HG03175 (cell line): Measurements from ENCODE around the gene PLB1.
"Not testable (repeated sequence)": the region's sequence is repeated elsewhere in the genome, so short reads cannot be mapped to it uniquely, and the experiment has no call there.

Source experiments
- ATAC-seq: cut with Tn5 transposase; IDR thresholded peaks from one replicate; pipeline ENCODE4 v1.9.1; 2021; ENCODE audit warnings: mild to moderate bottlenecking, moderate library complexity; ENCODE audit not compliant: unreplicated experiment

PLB1 gene

DNA sequence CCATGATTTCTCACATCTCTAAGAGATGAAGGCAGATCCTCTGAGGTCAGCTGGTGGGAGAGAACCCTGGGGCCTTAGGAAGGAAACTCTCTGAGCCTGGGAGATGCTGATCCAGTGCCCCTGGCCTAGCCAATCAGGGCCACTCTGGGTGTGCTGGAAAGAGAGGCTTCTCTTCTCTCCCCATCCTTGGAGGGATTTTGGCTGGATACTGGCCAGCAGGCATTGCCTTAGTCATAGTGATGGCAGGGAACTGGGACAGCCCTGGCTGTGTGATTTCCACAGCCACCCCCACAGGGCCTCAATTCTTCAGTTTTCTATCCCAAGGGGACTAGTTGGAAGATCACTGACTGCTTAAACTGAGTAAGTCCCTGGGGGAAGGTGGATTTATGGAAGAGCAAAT lies 26.6 kb upstream of the PLB1 start:
- ATAC-seq = no peak

DNA sequence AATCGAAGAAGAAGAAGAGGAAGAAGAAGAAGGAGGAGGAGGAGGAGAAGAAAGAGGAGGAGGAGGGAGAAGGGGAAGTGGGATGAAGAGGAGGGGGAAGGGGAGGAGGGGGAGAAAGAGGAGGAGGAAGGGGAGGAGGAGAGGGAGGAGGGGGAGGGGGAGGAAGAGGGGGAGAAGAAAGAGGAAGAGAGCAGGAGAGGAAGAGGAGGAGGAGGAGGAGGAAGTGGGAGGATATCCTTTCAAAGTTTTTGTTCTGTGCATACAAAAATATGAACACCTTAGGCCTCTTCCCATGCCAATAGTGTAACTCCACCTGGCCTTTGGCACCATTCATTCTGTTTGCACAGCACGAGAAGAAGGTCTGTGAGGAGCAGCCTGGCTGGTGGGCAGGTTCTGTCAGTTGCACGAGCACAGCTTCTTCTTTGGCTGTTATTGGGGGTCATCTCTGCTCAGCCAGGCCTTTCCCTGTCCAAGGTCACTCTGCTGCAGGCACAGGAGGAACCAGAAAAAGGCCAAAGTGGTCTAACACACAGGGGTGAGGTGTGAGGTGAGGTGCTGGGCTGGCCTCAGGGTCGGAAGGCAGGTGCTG lies 25.8 kb upstream of the PLB1 start:
- ATAC-seq = no peak

DNA sequence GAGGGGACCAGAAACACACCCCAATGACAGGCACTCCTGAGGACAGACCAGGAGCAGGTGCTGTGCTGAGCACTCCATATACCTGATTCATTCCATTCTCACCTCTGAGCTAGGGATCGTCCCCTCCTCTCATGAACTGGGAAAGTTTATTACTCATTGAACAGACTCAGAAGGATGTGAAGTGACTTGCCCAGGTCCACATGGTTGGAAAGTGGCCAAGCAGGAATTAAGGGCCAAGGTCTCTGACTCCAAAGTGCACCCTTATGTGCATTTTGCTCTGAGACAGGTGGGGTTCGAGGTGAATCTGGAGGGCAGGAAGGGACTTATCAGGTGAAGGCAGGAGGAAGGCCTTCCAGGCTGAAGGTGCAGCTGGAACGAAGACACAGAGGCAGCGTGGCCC lies 25.1 kb upstream of the PLB1 start:
- ATAC-seq = no peak

DNA sequence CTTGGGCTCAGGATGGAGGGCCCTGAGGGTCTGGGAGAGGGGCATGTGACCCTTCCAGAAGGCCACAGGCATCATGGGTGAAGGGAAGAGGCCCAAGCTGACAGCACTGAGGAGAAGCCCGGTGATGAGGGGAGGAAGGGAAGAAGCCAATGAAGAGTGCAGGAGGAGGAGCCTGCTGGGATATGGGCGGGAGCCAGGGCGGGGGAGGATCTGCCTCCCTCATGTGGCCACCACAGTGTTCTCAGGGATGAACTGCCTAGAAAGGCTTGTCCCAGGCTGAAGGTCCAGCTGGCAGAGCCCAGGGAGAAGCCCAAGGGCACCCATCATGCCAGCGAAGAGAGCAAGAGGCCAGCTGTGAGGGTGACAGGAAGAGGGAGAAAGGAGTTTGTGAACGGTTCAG lies 24.6 kb upstream of the PLB1 start:
- ATAC-seq = no peak

DNA sequence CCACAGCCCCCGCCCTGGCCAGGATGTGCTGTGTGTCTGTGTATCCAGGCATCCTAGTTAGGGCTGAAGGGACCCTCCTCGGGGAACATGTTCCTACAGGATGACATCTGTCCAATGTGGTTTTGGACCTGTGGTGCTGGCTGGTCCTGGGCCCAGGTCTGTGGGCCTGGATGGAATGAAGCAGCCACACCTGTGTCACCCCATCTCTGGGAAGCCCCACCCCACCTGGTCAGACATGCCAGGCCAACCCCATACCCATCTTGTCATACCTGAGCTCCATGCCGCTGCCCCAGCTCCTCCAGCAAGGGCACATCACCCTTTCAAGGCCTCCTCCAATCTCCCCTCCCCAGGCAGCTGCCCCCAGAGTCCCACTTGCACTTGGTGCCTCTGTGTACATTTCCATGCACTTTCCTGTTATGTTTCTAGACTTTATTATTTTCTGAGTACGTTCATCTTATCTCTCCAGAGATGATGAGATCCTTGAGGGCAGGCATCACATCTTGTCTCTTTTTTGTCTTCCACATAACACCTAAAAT lies 24.1 kb upstream of the PLB1 start:
- ATAC-seq = no peak

DNA sequence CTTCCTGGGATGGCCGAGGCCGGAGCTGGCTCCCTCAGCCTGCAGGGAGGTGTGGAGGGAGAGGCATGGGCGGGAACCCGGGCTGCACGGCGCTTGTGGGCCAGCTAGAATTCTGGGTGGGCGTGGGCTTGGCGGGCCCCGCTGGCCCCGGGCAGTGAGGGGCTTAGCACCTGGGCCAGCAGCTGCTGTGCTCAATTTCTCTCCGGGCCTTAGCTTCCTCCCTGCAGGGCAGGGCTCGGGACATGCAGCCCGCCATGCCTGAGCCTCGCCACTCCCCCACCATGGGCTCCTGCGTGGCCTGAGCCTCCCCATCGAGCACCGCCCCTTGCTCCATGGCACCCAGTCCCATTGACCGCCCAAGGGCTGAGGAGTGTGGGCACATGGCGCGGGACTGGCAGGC lies 23.2 kb upstream of the PLB1 start:
- ATAC-seq = not testable (repeated sequence)

- no peak for ATAC-seq
Measured at GRCh38 chr2:28475088-28475595, 20.7 kb upstream of the PLB1 start.

GRCh38 chr2:28477087-28477486 lies 18.8 kb upstream of the PLB1 start:
- no peak for ATAC-seq

DNA sequence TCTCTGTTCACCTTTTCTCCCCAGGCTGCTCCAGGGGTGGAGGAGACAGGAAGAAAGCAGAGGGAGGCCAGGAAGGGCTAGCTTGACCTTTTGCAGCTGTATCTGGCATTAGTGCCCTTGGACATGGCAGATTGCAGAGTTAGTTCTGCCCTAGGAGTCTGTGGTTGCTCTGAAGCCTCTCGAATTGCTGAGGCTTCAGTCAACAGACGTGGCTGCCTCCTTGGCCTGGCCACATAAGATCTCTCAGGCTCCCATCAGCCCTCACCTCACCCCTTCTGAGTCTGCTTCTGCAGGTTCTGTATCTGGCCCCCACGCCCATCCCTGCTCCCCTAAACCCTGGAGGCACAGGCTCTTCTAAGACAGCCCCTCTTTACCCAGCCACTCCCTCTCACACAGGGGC lies 18.2 kb upstream of the PLB1 start:
- ATAC-seq = no peak

GRCh38 chr2:28480403-28481049 lies 15.3 kb upstream of the PLB1 start:
- ATAC-seq = no peak

- ATAC-seq = no peak
Measured at GRCh38 chr2:28481905-28482304, 14.0 kb upstream of the PLB1 start.

GRCh38 chr2:28484835-28485234 lies 11.0 kb upstream of the PLB1 start:
- ATAC-seq = no peak

- ATAC-seq = no peak
Measured at GRCh38 chr2:28486526-28486925, 9.3 kb upstream of the PLB1 start.

DNA sequence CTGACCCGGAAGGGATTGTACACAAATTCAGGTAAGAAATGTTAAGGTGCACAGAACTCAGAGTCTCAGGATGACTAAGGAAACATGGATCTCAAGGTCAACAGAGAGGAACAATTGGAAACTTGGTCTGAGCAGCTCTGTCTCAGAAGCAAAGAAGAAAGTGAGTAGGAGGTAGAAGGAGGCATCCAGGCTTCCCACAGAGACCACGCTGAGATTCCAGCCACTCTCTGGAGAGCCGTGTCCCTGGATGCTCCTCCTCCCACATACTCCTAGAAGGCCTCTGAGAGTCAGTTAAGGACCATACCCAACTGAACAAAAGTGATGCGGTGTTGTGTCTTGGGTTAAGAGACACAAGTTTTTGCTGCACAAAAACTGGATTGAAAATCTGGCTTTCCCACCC lies 8.6 kb upstream of the PLB1 start:
- no peak for ATAC-seq

DNA sequence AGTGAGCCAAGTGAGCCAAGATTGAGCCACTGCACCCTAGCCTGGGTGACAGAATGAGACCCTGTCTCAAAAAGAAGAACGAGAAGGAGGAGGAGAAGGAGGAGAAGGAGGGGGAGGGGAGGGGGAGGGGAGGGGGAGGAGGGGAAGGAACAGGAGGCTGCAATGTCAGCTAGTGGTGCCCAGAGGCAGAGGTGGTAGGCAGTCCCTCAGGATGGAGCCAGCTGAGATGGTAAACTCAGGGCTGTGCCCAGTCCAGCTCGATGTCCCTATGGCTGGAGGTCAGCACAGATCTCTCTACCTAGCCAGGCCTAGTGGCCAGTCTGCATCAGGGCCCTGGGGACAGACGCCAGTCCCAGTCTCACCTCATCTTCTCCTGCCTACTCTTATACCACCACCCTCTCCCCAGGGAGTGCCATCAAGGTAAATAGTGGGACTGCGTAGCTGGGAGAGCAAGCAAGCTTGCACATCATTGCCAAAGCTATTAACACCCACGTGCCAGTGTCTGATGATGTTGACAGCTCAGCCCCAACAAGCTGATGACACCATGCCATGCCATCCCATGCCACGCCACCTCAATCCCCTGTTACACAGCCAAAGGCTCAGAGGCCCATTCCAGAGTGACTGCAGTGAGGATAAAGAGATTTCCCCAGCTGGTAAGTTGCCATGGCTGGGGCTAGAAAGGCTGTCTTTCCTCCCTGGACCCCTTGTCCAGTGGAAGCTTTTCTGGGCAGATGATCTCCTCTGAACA lies 7.6 kb upstream of the PLB1 start:
- ATAC-seq = no peak

DNA sequence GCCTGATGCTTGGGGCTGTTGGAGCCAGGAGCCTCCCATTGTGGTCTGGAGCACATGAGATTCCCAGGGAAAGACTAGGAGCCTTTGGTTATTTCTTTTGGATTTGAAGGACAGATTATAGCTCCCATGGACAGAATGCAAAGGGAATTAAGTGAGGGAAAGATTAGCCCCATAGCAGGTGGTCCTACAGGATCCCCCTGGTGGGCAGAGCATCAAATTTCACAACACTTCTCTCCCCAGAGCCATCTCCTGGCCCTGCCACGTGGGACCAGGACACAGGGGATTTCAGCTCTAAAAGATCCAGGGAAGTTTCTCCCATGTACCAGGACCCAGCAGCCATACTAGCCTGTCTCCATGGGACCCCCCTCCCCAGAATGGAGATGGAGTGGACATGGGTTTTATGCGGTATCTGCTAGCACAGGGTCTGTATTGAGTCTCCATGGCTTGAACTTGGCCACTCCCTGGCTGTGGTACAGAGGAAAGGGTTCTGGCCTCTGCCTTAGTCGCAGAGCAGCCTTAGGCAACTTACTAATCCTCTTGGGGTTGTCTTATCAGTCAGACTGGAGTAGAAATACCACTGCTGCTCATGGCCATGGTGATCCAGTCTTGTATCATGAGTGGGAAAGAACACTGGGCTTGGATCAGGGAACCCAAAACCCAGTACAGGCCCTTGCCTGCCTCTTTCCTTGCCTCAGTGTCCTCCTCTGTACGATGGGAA lies 6.8 kb upstream of the PLB1 start:
- ATAC-seq = no peak

DNA sequence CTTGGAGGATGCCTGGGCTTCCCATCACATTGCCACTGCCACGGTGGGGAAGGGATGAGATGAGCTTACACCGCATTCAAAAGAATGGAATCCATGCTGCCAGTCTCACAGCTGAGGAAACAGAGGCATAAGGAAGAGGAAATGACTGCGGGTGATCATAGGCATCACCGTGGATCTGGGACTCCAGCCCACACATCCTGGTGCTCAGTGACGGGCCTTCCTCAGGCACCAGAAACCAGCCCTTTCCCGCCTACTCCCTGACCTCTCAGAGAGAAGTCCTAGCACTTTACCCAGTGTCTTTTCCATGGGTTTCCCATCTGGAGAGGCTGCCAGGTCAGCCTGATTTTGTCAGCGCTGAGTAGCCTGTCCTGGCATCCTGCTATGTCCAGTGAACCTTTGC lies 5.3 kb upstream of the PLB1 start:
- no peak for ATAC-seq

DNA sequence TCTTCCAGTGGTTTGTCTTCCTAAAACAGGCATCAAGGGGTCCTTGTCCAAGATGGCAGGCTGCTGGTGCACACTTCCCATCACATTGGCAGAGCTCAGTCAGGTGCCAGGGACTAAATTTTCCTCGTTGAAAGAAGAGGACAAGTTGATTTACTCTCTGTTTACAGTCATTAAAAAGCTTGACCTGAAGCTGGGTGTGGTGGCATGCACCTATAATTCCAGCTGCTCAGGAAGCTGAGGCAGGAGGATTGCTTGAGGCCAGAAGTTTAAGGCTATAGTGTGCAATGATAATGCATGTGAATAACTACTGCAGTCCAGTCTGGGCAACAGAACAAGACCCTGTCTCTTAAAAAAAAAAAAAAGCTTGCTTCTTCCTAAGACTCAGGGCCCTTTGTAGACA lies 3.6 kb upstream of the PLB1 start:
- no peak for ATAC-seq

DNA sequence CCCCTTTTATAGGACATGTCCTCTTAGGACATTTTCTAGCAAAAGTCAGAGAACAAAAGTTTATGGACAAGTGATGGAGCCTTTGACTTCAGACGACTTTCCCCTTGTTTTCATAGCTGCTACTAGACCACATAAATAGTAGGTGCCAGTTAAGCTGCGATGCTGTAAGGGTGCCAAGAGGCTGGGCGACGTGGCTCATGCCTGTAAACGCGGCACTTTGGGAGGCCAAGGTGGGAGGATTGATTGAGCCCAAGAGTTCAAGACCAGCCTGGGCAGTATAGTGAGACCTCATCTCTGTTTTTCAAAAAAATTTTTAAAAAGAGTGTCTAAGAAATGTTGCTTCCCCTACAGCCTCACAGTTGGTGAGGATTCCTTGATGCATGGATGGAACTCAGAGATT lies 2.2 kb upstream of the PLB1 start:
- no peak for ATAC-seq

DNA sequence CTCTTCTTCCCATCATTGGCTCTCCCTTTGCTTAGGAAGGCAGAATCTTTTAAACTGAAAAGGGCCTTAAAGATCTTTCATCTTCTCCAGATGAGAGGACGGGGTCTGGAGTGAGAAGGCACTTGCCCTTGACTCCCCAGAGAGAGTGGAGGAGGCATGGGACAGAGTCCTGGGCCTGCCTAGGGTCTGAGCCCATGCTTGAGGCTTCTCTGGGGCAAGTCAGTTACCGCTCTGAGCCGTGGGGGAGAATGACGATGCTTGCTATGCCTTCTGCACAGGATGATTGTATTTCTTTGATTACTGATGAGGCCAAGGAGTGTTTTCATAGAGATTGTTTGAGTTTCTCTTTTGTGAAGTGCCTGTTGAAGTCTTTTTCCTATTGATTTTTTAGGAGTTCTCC lies 921 bp downstream of the PLB1 start:
- ATAC-seq = no peak

DNA sequence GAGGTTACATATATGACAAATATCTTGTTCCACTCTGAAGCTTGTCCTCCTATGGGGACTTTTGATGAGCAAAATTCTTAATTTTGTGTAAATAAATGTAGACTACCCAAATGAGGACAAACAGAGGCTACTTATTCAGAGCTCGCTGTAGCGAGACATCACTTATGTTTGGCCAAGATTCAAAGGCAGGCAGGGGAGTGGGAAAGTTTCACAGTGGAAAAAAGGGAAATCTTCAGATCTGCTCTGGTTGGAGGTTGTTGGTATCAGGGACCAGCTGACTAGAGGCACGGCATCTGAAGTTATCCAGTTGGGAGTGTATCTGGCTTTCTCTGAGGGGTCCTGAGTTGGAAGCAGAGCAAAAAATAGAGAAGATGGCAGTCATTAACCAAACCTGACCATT lies 1.3 kb downstream of the PLB1 start:
- no peak for ATAC-seq
